ENCODE results near the gene FREM2.

Gene FREM2

DNA sequence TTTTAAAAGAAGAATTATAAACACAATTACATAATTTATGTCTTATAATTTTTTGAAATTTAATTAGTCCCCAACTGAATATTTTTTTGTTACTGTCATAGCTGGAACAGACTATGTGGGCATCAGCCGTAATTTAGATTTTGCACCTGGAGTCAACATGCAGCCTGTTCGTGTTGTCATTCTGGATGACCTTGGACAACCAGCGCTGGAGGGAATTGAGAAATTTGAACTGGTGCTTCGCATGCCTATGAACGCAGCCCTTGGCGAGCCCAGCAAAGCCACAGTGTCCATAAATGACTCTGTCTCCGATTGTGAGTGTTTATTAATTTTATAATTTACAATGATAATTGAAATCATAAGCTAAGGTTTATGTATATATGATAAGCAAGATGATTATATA lies 161.5 kb downstream of the FREM2 start:
- TF ChIP-seq, protein P1, sequence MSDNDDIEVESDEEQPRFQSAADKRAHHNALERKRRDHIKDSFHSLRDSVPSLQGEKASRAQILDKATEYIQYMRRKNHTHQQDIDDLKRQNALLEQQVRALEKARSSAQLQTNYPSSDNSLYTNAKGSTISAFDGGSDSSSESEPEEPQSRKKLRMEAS (IDR thresholded peaks at IDR 0.05; ENCODE audit: low read depth, low read length), result no peak
- TF ChIP-seq POLR2A (IDR thresholded peaks at IDR 0.05; ENCODE audit: extremely low read depth, insufficient read length) (no peak), MYC (IDR thresholded peaks at IDR 0.05; ENCODE audit: low read depth, low read length) (no peak)
- TF ChIP-seq, protein P2, sequence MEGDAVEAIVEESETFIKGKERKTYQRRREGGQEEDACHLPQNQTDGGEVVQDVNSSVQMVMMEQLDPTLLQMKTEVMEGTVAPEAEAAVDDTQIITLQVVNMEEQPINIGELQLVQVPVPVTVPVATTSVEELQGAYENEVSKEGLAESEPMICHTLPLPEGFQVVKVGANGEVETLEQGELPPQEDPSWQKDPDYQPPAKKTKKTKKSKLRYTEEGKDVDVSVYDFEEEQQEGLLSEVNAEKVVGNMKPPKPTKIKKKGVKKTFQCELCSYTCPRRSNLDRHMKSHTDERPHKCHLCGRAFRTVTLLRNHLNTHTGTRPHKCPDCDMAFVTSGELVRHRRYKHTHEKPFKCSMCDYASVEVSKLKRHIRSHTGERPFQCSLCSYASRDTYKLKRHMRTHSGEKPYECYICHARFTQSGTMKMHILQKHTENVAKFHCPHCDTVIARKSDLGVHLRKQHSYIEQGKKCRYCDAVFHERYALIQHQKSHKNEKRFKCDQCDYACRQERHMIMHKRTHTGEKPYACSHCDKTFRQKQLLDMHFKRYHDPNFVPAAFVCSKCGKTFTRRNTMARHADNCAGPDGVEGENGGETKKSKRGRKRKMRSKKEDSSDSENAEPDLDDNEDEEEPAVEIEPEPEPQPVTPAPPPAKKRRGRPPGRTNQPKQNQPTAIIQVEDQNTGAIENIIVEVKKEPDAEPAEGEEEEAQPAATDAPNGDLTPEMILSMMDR (IDR thresholded peaks at IDR 0.05; ENCODE audit: low read depth, low read length), result no peak
- no peak overlapping the region for H3K4me3 ChIP-seq (ENCODE audit: low read depth, low read length)
- DNase-seq (ENCODE audit: low read depth), result no peak

DNA sequence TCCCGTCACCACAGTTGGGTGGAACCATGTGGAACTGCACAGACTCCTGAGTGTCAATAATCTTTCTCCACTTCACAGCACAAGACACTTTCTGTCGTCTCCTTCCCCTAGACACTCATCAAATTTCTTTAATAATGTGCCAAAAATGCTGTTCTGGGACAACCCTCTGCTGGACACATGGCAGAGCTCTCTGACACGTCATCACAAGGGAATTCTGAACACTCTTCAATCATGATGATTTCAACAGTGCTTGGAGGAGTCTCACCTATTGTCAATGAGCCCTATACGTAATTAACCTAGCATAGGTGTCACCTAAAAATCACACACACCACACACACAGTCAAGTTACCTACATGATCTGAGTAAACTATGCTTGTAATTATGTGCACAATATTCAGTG lies 162.4 kb downstream of the FREM2 start:
- DNase-seq (ENCODE audit: low read depth), result no peak
- no peak overlapping the region for H3K4me3 ChIP-seq (ENCODE audit: low read depth, low read length)
- TF ChIP-seq, protein P1 (IDR thresholded peaks at IDR 0.05; ENCODE audit: low read depth, low read length), result no peak
- TF ChIP-seq POLR2A (IDR thresholded peaks at IDR 0.05; ENCODE audit: extremely low read depth, insufficient read length) (no peak), MYC (IDR thresholded peaks at IDR 0.05; ENCODE audit: low read depth, low read length) (no peak)
- TF ChIP-seq, protein P2 (IDR thresholded peaks at IDR 0.05; ENCODE audit: low read depth, low read length), result no peak

DNA sequence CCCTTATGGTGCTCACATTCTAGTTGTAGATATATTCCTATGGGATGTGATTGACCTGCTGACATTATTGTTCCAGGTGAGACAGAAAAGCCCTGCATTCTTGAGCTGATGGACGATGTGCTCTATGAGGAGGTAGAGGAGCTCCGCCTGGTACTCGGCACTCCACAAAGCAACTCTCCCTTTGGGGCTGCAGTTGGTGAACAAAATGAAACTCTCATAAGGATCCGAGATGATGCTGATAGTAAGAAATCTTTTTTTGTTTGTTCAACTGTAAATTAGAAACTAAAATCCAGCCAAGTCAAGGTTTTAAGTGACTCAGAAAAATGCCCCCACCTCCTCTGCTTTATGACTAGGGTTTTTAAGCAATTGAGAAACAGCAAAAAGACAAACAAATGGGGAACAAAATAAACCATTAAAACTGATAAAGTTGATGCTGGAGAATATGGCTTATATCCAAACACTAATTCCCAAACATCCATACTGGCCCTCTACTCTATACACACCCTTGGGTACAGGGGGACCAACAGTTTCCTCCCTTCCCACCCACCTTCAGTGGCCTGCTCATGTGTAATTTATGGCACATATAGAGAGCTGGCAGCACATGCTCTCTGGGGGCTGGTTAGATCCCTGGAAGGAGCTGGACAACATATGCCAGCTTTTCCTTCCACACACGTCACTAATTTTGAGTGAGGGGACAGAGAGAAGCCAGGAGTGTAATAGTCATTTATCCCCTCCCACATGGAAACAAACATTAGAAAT lies 164.2 kb downstream of the FREM2 start:
- DNase-seq (ENCODE audit: low read depth), result no peak
- H3K4me3 ChIP-seq (ENCODE audit: low read depth, low read length), result no peak overlapping the region
- no peak for TF ChIP-seq POLR2A (IDR thresholded peaks at IDR 0.05; ENCODE audit: extremely low read depth, insufficient read length)
- no peak for TF ChIP-seq MYC (IDR thresholded peaks at IDR 0.05; ENCODE audit: low read depth, low read length)
- TF ChIP-seq, protein P1 (IDR thresholded peaks at IDR 0.05; ENCODE audit: low read depth, low read length), result no peak
- TF ChIP-seq, protein P2 (IDR thresholded peaks at IDR 0.05; ENCODE audit: low read depth, low read length), result no peak

DNA sequence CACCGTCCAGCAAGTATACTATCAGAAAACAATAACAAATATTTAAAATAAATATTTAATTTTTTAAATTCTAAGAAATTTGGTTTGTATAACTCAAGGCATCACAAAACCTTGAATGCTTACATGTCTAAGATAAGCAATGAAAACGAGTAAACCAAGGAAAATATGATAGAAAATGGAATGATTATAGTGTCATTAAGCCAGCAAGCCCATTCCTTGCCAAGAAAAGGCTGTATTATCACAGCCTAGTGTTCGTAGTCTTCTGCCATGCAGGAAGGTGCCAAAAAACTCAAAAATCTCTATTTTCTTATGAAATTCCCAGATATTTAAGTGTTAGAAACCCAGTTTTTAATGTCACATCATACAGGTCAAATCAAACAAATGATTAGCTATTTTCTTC lies 167.3 kb downstream of the FREM2 start:
- TF ChIP-seq MYC (IDR thresholded peaks at IDR 0.05; ENCODE audit: low read depth, low read length) (no peak), POLR2A (IDR thresholded peaks at IDR 0.05; ENCODE audit: extremely low read depth, insufficient read length) (no peak)
- TF ChIP-seq, protein P1 (IDR thresholded peaks at IDR 0.05; ENCODE audit: low read depth, low read length), result no peak
- TF ChIP-seq, protein P2 (IDR thresholded peaks at IDR 0.05; ENCODE audit: low read depth, low read length), result no peak
- H3K4me3 ChIP-seq (ENCODE audit: low read depth, low read length), result no peak overlapping the region
- no peak for DNase-seq (ENCODE audit: low read depth)

DNA sequence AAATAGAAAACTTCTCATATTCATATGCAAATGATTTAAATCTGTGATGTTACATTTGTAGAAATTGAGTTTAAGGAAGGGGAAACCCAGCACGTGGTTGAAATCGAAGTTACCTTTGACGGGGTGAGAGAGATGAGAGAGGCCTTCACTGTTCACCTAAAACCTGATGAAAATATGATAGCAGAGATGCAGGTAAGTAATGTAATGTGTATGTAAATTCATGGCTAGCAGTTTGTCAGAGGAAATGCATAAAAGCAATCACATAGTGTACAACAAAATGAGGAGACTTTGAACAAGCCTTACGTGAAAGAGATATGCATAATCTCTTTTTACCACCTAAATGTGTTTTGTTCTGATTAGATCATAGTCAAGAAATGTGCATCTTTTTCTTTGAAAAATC lies 169.2 kb downstream of the FREM2 start:
- no peak for TF ChIP-seq MYC (IDR thresholded peaks at IDR 0.05; ENCODE audit: low read depth, low read length)
- TF ChIP-seq, protein P1 (IDR thresholded peaks at IDR 0.05; ENCODE audit: low read depth, low read length), result no peak
- no peak for TF ChIP-seq POLR2A (IDR thresholded peaks at IDR 0.05; ENCODE audit: extremely low read depth, insufficient read length)
- TF ChIP-seq, protein P2 (IDR thresholded peaks at IDR 0.05; ENCODE audit: low read depth, low read length), result no peak
- H3K4me3 ChIP-seq (ENCODE audit: low read depth, low read length), result no peak overlapping the region
- DNase-seq (ENCODE audit: low read depth), result no peak

Measured in NB4 (cell line).